GM06990 (cell line): ENCODE measurements around the gene MAN2B2.

Source experiments
- DNase-seq: peaks from one replicate; pipeline ENCODE4 v3.0.0-alpha.2; 2011; ENCODE audit not compliant: insufficient read length; ENCODE audit errors: extremely low read depth
- H3K27me3 ChIP-seq: replicated peaks from 2 replicates; pipeline ENCODE4 v1.6.0; 2011; ENCODE audit warnings: low read length; ENCODE audit not compliant: control insufficient read depth, insufficient read depth
- H3K36me3 ChIP-seq: 2 replicates; pipeline ENCODE4 v1.5.1; 2011; ENCODE audit warnings: low read length; ENCODE audit not compliant: control insufficient read depth, insufficient read depth
- H3K4me3 ChIP-seq: replicated peaks from 2 replicates; pipeline ENCODE4 v1.5.1; 2011; ENCODE audit warnings: low read depth, mild to moderate bottlenecking, control low read depth, low read length
- TF ChIP-seq, protein P1 (sequence below): IDR thresholded peaks from 2 replicates; pipeline ENCODE4 v1.5.1; 2011; ENCODE audit warnings: low read length, control low read depth, mild to moderate bottlenecking, inconsistent platforms; ENCODE audit not compliant: insufficient read depth, poor library complexity, severe bottlenecking

Gene MAN2B2

DNA sequence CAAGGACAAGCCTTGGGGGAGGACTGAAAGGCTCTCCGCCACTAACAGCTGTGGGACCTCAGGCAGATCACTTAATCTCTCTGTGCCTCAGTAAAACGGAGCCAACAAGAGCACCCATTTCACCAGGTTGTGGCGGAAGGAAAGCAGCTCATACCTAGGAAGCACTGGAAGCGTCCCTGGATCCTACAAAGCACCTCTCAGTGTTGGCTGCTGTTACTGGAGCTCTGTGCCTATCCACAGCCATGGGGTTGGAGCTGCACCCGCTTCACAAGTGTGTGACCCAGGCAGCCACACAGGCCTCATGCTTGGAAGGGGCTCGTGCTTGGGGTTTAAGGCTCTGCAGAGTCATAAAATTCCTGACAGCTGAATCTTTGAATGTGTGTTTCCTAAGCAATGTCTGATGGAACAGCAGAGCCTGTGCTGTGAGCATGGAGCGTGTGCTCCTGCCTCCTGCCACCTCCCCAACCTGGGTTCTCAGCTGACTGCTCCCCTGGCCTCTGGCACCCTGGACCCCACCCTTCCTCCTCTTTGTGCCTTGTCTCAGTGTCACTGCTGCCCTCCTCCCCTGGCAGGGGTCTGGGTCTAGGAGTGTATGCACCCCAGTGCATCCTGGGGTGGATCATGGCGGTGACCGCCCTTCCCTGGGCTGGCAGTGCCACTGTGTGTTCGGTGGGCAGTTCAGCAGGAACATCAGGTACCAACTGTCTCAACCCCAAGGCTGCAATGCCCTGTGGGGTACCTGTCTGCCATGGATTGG is 14.4 kb upstream of the MAN2B2 start:
- no peaks in the 10 kb centered on the region for H3K36me3 ChIP-seq
- DNase-seq: no peak
- H3K4me3 ChIP-seq: no peak overlapping the region
- TF ChIP-seq, protein P1, sequence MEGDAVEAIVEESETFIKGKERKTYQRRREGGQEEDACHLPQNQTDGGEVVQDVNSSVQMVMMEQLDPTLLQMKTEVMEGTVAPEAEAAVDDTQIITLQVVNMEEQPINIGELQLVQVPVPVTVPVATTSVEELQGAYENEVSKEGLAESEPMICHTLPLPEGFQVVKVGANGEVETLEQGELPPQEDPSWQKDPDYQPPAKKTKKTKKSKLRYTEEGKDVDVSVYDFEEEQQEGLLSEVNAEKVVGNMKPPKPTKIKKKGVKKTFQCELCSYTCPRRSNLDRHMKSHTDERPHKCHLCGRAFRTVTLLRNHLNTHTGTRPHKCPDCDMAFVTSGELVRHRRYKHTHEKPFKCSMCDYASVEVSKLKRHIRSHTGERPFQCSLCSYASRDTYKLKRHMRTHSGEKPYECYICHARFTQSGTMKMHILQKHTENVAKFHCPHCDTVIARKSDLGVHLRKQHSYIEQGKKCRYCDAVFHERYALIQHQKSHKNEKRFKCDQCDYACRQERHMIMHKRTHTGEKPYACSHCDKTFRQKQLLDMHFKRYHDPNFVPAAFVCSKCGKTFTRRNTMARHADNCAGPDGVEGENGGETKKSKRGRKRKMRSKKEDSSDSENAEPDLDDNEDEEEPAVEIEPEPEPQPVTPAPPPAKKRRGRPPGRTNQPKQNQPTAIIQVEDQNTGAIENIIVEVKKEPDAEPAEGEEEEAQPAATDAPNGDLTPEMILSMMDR: no peak
- H3K27me3 ChIP-seq: no peaks in the 10 kb centered on the region; the same call in none of the 2 replicates

DNA sequence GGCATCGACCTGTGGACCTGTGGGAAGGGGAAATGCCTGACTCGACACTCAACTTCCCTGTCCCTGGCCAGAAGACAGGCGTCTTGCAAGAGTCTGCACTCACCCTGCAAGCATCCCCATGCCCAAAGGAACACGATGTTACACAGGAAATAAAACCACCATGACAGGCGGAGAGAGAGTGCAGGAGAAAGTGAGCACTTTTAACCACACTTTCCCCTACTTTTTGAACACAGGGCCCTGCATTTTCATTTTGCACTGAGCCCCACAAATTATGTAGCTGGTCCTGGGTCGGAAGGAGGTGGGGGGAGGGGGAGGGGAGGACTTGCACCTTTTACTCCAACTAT is 13.8 kb upstream of the MAN2B2 start:
- TF ChIP-seq, protein P1: no peak
- Histone ChIP-seq H3K36me3 (no peaks in the 10 kb centered on the region), H3K4me3 (no peak overlapping the region), H3K27me3 (no peaks in the 10 kb centered on the region; the same call in none of the 2 replicates)
- no peak for DNase-seq

DNA sequence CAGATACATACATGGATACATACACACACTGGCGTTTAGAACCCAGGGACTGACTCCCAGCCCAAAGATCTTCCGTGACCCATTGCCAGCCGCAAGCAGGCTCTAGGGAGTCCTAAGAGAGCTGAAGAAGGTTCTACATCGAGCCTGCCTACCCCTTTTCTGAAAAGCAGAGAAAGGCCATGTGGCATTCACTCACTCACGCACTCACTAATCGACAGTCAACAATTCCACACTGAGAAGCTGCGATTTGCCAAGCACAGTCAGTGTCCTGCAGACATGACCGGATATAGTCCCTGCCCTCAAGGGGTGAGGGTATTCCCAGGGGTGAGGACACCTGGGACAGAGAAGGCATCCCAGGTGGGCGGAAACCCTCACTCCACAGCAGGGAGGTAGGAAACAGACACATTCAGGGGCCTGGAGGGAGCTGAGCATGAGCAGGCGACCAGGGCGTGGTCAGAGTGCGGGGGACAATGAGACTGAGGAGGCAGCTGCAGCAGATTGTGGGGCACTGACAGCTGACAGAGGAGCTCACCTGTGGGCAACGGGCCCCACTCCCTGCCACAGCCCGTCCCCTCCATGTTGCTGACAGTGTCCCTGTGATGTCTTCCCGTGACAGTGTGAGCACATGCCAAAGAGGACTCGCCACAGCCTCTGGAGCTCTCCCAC is 13.2 kb upstream of the MAN2B2 start:
- no peak for DNase-seq
- TF ChIP-seq, protein P1: no peak
- H3K27me3 ChIP-seq: no peaks in the 10 kb centered on the region; the same call in 1 of the 2 replicates

DNA sequence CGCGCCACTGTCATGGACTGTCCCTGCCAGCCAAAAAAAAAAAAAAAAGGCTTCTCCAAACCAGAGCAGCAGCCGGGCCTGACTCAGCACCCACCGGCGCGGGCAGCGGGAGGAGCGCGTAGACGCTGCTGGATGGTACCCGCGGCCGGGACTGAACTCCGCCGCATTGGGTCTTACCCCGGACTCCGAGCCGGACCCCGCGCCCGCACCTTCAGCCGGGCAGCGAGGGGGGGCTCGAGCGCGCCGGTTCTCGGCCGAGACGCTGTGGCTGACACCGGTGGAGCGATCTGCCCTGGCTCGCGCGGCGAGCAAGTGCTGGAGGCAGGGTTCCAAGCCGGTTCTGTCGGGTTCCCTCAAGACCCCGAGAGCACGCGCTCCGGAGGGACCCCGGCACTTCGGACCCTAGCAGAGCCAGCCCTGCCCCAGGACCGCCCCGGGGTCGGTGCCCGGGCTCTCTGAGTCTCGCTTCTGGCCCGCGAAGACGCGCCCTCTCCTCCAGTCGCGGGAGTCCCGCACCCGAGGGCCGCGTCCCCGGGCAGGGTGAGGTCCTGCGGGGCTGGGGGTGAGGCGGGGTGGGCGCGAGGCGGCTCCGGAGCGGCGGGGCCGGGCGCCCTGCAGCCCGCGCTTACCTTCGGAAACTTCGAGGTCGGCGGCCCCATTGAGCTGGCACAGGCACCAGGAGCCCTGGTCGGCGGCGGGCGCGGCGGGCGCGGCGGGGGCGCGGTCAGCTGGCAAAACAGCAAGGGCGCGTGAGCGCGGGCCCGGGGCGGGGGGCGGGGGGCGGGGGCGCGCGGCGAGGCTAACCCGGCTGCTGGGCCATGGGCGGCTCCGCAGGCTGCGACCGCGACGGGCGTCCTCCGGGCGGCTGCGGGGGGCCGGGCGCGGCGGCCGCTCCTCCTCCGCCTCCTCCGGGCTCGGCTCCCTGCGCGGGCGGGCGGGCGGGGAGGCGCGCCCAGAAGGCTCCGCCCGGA is 11.8 kb upstream of the MAN2B2 start:
- no peaks in the 10 kb centered on the region for H3K36me3 ChIP-seq
- no peak for DNase-seq
- no peaks in the 10 kb centered on the region; the same call in 1 of the 2 replicates for H3K27me3 ChIP-seq
- no peak overlapping the region for H3K4me3 ChIP-seq
- TF ChIP-seq, protein P1: no peak

More for the DNA sequence above, 13.2 kb upstream of the MAN2B2 start:
- no peak overlapping the region for H3K4me3 ChIP-seq
- no peaks in the 10 kb centered on the region for H3K36me3 ChIP-seq

DNA sequence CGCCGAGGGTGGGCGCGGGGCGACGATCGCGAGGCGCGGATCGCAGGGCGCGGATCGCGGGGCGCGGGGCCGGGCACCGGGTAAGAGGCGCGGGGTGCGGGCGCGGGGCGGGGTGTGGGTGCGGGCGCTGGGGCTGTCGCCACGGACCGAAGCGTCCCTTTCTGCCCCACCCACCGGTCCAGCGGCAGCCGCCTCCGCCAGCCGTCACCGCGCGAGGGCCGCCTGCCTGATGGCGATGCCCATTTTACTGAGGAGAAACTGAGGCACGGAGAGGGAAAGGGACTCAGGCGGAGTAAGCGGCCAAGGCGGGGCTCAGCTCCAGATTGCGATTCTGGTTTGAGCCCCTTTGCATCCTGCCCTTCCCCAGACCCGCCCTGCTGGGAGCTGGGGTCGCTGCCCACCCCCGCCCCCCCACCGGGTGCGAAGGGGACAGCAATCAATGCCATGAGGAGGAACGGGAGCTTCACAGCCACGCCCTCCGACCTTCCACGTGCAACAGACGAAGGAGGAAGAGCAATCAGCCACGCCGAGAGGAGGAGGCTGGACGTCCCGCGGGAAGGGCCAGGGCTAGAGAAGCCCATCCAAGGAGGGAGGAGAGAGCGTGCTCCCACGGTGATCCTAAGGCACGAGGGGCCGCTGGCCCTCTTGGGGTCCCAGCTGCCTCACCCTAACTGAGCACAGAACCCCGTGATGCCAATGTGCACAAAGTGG is 10.9 kb upstream of the MAN2B2 start:
- Histone ChIP-seq H3K36me3 (no peaks in the 10 kb centered on the region), H3K4me3 (no peak overlapping the region), H3K27me3 (no peaks in the 10 kb centered on the region; the same call in 1 of the 2 replicates)
- no peak for DNase-seq
- TF ChIP-seq, protein P1: no peak
